Stimulated activated CD4-positive, alpha-beta T cell treated with anti-CD3 and anti-CD28 coated beads, Interleukin-12 subunit alpha, Interleukin-12 subunit beta, amount 100 ng/mL, for 48 hours (primary cell): ENCODE measurements around the gene F13B.
"Not testable (repeated sequence)": the region's sequence is repeated elsewhere in the genome, so short reads cannot be mapped to it uniquely, and the experiment has no call there.

Experiments
- DNase-seq, 3 donors: peaks; one replicate each; pipeline ENCODE4 v3.0.0-alpha.2; 2020; ENCODE audit warnings: low read depth in 2 of 3, low spot score in 1 of 3

Gene F13B

DNA sequence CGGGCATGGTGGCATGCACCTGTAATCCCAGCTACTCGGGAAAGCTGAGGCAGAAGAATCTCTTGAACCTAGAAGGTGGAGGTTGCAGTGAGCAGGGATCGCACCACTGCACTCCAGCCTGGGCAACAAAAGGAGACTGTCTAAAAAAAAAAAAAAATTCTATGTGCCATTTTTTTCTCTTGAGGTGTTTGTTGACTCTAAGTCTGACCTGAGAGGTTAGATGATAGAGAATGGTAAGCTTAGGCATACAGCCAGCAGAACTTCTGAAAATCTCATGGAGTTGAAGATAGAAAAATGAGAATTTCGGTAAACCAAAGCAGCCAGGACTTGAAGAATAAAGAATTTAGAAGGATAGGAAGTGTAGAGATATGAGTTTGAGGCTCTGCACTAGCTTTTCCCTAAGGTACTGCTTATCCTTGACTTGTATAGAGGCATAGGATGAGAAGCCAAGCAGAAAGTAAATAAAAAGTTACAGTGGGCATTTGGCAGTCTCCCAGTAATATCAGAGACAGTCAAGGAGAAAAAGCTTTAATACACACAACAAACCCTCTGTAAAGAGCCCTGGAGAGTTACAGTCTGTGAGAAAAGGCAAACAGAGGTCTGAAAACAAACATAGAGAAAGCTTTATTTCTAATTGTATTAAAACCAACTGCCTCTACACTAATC is 24.3 kb downstream of the F13B start:
- no peak for DNase-seq

DNA sequence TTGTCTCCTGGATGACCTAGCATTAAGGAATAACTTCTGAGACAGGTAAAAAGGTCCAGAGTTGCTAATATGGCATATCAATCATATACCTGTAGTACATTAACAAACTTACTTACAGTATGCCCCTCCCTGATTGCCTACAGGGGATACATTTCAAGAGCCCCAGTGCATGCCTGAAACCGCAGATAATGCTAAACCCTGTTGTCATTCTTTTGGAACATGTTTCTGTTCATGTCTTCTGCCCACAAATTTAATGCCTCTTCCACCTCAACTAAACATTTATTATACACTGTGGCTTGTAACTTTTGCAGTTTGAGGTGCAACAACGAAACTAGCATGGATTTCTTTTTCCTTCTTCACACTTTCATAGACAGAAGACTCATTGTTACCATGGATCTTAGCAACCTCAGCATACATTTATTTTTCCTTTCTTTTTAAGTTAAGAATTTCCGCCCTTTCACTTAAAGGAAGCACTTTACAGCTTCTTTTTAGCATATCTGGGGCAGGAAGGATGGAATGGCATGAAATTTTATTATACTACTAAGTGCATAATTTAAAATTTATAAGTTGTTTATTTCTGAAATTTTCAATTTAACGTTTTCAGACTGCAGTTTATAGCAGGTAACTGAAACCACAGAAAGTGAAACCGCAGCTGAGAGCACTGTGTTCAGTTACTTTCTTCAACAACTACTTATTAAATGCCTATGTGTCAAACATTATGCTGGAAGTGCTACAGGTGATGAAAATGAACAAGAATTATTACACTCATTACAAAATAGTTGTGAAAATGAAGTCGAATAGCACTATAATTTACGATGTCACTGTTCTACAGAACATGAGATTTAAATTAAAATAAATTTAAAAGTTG is 25.3 kb downstream of the F13B start:
- DNase-seq = no peak

DNA sequence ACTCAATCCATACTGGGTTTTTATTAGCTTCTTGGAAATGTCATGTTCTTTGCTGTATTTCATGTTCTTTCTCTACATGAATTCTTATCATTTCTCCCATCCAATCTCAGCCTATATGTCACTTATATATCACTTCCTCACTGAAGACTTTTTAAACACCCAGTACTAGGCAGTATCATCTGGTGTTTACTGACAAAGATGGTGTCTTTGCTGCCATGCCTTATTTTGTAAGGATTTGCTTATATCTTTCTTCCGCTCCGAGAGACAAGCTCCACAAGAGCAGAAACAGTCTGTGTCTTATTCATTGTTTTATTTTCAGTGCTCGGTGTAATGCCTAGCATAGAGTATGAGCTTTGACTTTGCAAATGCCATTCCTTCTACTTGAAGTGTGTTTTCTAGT is 30.2 kb downstream of the F13B start:
- no peak for DNase-seq

DNA sequence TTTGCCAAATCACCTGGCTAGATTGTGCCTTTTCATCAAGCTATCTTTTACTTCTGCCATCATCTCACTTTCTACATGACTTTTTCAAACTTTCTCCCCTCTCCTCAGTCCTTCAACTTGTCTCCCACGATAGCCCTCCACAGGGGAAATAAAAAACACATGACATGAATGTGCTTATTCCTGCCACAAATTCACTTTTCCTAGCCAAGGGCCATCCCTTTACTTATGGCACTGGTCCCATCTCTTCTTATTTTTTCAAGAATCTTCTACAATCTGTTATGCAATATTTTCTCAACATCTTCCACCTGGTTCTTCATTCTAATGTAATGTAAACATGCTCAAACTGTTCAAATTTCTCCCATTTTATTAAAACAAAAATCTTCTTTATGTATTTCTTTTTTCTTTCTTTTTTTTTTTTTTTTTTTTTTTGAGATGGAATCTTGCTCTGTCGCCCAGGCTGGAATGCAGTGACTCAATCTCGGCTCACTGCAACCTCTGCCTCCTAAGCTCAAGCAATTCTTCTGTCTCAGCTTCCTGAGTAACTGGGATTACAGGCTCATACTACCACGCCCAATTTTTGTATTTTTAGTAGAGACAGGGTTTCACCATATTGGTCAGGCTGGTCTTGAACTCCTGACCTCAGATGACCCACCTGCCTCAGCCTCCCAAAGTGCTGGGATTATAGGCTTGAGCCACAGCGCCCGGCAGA is 32.3 kb downstream of the F13B start:
- DNase-seq = not testable (repeated sequence)

GRCh38 chr1:197029749-197030148 is 37.3 kb downstream of the F13B start:
- no peak for DNase-seq

DNA sequence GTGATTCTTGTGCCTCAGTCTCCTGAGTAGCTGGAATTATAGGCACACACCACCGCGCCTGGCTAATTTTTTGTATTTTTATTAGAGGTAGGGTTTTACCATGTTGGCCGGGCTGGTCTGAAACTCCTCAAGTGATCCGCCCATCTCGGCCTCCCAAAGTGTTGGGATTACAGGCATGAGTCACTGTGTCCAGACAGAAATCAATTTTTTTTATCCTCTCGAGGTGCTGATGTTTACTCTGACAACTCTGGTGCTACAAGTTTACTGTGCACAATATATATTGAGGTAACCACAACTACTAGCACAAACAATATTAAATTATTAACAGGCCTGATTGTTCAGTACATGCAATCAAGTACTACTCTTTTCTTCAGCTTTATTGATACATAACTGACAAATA is 39.7 kb downstream of the F13B start:
- no peak for DNase-seq

GRCh38 chr1:197024460-197024859 is 42.6 kb downstream of the F13B start:
- no peak for DNase-seq

DNA sequence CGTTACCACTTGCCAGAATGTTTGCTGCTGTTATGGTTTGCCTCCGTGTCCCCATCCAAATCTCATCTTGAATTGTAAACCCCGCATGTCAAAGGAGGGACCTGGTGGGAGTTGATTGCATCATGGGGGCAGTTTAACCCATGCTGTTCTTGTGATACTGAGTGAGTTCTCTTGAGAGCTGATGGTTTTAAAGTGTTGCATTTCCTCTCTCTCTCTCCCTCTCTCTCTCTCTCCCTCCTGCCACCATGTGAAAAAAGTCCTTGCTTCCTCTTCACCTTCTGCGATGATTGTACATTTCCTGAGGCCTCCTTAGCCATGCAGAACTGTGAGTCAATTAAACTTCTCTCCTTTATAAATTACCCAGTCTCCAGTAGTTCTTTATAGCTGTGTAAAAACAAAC is 45.3 kb downstream of the F13B start:
- DNase-seq = no peak

DNA sequence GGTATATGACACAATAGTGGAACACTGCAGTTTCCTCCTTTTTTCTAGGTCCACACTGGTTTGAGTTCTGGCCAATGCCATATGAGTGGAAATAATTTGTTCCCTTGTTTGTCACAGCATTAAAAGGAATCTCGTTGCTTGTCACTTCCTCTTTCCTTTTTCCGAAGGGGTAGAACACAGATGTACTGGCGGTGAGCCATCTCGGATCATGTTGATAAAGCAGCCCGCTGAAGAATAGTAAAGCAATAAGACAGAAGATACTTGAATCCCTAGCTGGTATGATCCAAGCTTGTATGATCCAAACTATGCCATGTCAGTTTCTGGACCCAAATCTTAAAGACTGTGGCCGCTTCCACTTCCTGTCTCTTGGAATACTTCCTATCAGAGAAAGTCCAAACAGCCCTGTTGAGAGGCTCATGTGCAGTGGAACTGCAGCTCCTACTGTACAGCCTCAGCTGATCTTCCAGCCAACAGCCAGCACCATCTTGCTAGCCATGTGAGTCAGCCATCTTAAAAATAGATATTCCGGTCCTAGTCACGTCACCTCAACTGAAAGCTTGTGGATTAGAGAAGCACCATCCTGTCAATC is 49.4 kb downstream of the F13B start:
- DNase-seq = no peak

DNA sequence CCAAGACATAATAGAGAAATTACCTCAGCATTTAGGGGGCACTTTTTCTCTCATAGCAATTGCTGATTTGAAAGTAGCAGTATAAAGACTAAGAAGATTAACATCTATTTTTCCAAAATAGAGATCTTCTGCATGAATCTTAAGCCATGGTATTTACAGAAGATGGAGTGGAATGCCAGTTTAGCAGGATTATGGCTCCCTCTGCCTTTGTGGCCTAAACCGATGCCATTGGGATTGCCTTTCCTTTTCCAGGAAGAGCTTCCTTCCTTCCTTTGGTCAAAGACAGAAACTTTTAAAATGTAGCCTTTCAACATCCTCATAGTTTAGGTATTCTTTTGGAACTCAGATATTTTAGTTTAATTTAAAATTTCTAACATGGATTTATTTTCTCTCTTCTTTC is 50.3 kb downstream of the F13B start:
- no peak for DNase-seq

DNA sequence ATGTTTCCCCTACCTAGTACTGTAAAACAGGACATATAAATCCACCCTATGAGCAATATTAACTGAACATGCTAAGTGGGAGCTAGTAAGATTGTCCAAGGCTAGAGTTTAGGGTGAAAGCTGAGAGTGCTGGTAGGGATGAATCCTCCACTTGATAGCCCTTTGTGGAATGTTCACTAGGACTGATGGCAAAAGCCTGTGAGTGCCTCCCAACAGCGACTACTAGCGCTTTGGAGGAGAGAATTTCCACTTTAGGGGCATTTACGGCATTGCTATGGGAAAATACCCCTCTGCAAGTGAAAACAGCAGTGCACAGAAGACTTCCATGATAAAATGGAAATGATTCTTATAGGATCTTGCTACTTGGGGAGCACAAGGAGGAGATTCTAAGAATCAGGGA is 53.8 kb downstream of the F13B start:
- DNase-seq = no peak

DNA sequence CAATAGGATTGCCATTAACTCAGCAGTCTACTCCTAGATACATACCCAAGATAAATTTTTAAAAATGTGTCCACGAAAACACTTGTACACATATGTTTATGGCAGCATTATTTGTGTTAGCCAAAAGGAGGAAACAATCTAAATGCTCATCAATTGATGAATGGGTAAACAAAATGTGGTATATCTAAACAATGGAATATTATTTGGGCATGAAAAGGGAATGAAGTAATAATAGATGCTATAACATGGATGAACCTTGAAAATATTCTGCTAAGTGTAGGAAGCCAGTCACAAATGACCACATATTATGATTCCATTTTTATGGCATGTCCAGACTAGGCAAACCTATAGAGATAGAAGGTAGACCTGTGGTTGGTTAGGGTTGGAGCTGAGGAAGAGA is 55.4 kb downstream of the F13B start:
- DNase-seq = no peak

GRCh38 chr1:197008861-197009260 is 58.2 kb downstream of the F13B start:
- DNase-seq = no peak

DNA sequence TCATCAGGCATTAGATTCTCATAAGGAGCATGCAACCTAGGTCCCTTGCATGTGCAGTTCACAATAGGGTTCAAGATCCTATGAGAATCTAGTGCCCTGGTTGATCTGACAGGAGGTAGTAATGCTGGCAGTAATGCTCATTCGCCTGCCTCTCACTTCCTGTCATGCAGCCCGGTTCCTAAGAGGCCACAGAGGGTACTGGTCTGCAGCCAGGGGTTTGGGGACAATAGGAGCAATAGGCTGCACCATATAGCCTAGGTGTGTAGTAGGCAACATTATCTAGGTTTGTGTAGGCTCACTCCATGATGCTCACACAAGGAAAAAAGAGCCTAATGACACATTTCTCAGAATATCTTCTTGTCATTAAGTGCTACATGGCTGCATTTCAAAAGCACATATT is 63.9 kb downstream of the F13B start:
- DNase-seq = no peak

DNA sequence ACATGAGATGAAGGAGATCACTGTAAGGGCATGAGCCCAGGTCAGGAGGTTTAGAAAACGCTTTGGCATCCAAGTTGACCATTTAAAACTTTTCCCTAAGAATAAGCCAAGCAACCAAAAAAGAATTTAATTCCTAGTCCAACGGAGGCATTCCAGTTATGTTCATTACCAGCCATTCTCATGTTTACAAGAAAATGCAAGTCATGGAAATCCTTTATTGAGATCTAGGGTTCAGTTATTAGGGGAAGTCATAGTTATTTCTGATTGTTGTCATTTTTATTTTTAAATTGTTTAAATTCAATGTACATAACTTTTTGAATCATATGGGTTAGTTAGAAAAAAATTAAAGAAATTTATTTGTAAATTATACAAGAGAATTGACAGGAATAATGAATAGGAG is 65.2 kb downstream of the F13B start:
- DNase-seq = no peak

GRCh38 chr1:196997423-196997822 is 69.6 kb downstream of the F13B start:
- DNase-seq = no peak

DNA sequence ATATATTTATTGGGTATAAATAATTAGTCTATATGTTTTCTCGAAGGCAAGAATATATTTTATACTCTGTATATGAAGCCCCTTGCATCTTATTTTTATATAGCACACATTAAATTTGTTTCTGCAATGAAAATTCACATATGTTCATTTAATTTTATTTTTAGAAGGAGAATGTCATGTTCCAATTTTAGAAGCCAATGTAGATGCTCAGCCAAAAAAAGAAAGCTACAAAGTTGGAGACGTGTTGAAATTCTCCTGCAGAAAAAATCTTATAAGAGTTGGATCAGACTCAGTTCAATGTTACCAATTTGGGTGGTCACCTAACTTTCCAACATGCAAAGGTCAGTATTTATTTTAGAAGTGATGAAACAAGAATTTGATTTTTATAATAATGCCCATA is 73.1 kb downstream of the F13B start:
- DNase-seq = no peak

- not testable (repeated sequence) for DNase-seq
These were observed 75.0 kb downstream of the F13B start for GRCh38 chr1:196991919-196992651.
